CD14-positive monocyte (primary cell): ENCODE measurements around the gene MGME1. TPM values are rescaled to one million over a fixed set of nuclear protein-coding genes. Genes with fewer than 3 reads are reported as not detected.

ENCODE experiments used
- DNase-seq, 3 donors: peaks; one replicate each; pipeline ENCODE4 v3.0.0-alpha.2; 2011 to 2022
- H2AFZ ChIP-seq: 2 replicates; pipeline ENCODE4 v1.6.0; 2012; ENCODE audit warnings: mild to moderate bottlenecking, low read depth, low read length, inconsistent platforms; ENCODE audit not compliant: insufficient read depth, poor library complexity, severe bottlenecking
- H3K27ac ChIP-seq, 2 donors: 1 replicate in 1 of 2; 2 replicates in 1 of 2; pipeline ENCODE4 v1.5.1; 2012 to 2013; ENCODE audit warnings: low read length in 2 of 2, control low read depth in 1 of 2, inconsistent platforms in 1 of 2, low read depth in 1 of 2, mild to moderate bottlenecking in 1 of 2
- H3K27me3 ChIP-seq, 2 donors: one replicate each; pipeline versions ENCODE4 v1.6.0 to v1.6.1; 2011 to 2013; ENCODE audit warnings: low read length in 2 of 2; ENCODE audit not compliant: control insufficient read depth in 2 of 2, insufficient read depth in 2 of 2
- H3K36me3 ChIP-seq, 2 donors: replicated peaks in 1 of 2; 1 replicate in 1 of 2; 2 replicates in 1 of 2; pipeline versions ENCODE4 v1.5.1 to v1.6.1; 2012 to 2013; ENCODE audit warnings: low read length in 2 of 2, control low read depth in 1 of 2, inconsistent platforms in 1 of 2, mild to moderate bottlenecking in 1 of 2; ENCODE audit not compliant: insufficient read depth in 2 of 2, control insufficient read depth in 1 of 2
- H3K4me1 ChIP-seq, 2 donors: 1 replicate in 1 of 2; 2 replicates in 1 of 2; pipeline versions ENCODE4 v1.5.1 to v1.6.1; 2012 to 2013; ENCODE audit warnings: low read length in 2 of 2, control low read depth in 1 of 2, inconsistent platforms in 1 of 2, mild to moderate bottlenecking in 1 of 2, moderate library complexity in 1 of 2; ENCODE audit not compliant: insufficient read depth in 2 of 2, control insufficient read depth in 1 of 2
- H3K4me2 ChIP-seq: replicated peaks from 2 replicates; pipeline ENCODE3; 2012; ENCODE audit warnings: low read length, moderate library complexity, mild to moderate bottlenecking; ENCODE audit not compliant: poor library complexity, severe bottlenecking; ENCODE audit errors: extremely low read depth
- H3K4me3 ChIP-seq, 3 experiments: fragments of 200-600 bp in 1 of 3; sonication (generic) in 1 of 3; replicated peaks in 1 of 3; 1 replicate in 2 of 3; 2 replicates in 1 of 3; pipeline ENCODE4 v1.5.1; 2011 to 2013; ENCODE audit warnings: low read length in 3 of 3, mild to moderate bottlenecking in 3 of 3, control low read depth in 2 of 3, low read depth in 2 of 3, inconsistent platforms in 1 of 3, moderate library complexity in 1 of 3
- H3K79me2 ChIP-seq: 2 replicates; pipeline ENCODE4 v1.6.0; 2012; ENCODE audit warnings: mild to moderate bottlenecking, control low read depth, inconsistent platforms, low read length, moderate library complexity; ENCODE audit not compliant: insufficient read depth
- H3K9ac ChIP-seq: 2 replicates; pipeline ENCODE4 v1.6.0; 2017; ENCODE audit warnings: low read length, mild to moderate bottlenecking; ENCODE audit not compliant: insufficient read depth, poor library complexity, severe bottlenecking
- H3K9me3 ChIP-seq, 2 donors: replicated peaks in 1 of 2; 1 replicate in 1 of 2; 2 replicates in 1 of 2; pipeline versions ENCODE4 v1.5.1 to v1.6.1; 2012 to 2013; ENCODE audit warnings: low read length in 2 of 2, control low read depth in 1 of 2; ENCODE audit not compliant: control insufficient read depth in 1 of 2, insufficient read depth in 1 of 2
- H4K20me1 ChIP-seq: 2 replicates; pipeline ENCODE4 v1.6.0; 2012; ENCODE audit warnings: mild to moderate bottlenecking, low read length, control low read depth, moderate library complexity; ENCODE audit not compliant: insufficient read depth
- H3K27ac Mint-ChIP-seq, 7 donors: one replicate each; pipeline ENCODE4 v1.8.0; 2020; ENCODE audit warnings: mild to moderate bottlenecking in 7 of 7, mixed read lengths in 7 of 7, moderate library complexity in 6 of 7, inconsistent platforms in 2 of 7
- H3K27me3 Mint-ChIP-seq, 3 donors: one replicate each; pipeline ENCODE4 v1.8.0; 2021 to 2022; ENCODE audit warnings: low read depth in 3 of 3, mild to moderate bottlenecking in 3 of 3, mixed read lengths in 3 of 3, moderate library complexity in 3 of 3, inconsistent platforms in 1 of 3
- H3K36me3 Mint-ChIP-seq, 2 donors: one replicate each; pipeline ENCODE4 v1.8.0; 2020; ENCODE audit warnings: mixed read lengths in 2 of 2, inconsistent platforms in 1 of 2, mild to moderate bottlenecking in 1 of 2
- H3K4me1 Mint-ChIP-seq: one replicate; pipeline ENCODE4 v1.8.0; 2020; ENCODE audit warnings: mild to moderate bottlenecking, mixed read lengths
- H3K4me3 Mint-ChIP-seq, 2 donors: one replicate each; pipeline ENCODE4 v1.8.0; 2020; ENCODE audit warnings: mild to moderate bottlenecking in 2 of 2, mixed read lengths in 2 of 2, moderate library complexity in 1 of 2
- H3K9me3 Mint-ChIP-seq, 7 donors: one replicate each; pipeline ENCODE4 v1.8.0; 2020 to 2022; ENCODE audit warnings: mixed read lengths in 7 of 7, mild to moderate bottlenecking in 6 of 7, moderate library complexity in 6 of 7, inconsistent platforms in 2 of 7
- WGBS: methylation state at CpG from one replicate; pipeline ENCODE4 v1.1.5; 2013; ENCODE audit warnings: missing lambda C conversion rate; ENCODE audit not compliant: insufficient coverage; 5-methylcytosine and 5-hydroxymethylcytosine counted together
- intact Hi-C, 2 donors: fragments of 100-400 bp; cut with micrococcal nuclease; formaldehyde crosslinking; loops; one replicate each; pipeline versions ENCODE4 v1.15.0 to v1.15.1; 2023
- polyA plus RNA-seq, 3 donors: library from polyadenylated mRNA; depleted of rRNA in 1 of 3; unstranded in 2 of 3; stranded (reverse) in 1 of 3; fragments of 300-500 nt in 2 of 3; fragments of >200 nt in 1 of 3; fragmentation: Illumina TruSeq in 2 of 3; gene quantifications; 1 replicate in 2 of 3; 2 replicates in 1 of 3; pipeline ENCODE4 v1.2.3, GENCODE V29; 2012 to 2021
- TF ChIP-seq, protein P1 (sequence below): fragments of 200-600 bp; IDR thresholded peaks from one replicate; pipeline ENCODE4 v1.8.0; 2022; ENCODE audit warnings: antibody characterized with exemption, mild to moderate bottlenecking

Gene MGME1
- polyA plus RNA-seq, 3 donors = 2.5 to 20.1 (median 13.4) TPM

DNA sequence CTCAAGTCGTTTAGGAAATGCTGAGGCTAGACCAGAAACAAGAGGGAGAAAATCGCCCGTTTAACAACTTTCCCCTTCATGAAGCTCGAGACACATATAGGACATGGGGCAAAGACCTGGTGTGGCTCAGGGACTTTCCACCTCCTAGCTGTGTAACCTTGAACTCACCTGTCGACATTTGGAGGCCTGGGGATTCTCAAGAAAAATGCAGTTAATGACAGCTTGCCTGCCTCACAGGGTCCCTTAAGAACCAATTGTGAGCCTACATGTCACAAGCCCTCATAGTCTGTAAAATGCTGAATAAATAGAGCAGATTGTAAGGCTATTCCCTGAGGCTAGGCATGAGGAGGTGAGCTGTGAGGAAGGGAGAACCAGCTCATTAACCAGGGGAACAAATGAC, 35.1 kb downstream of the MGME1 start:
- Histone ChIP-seq H4K20me1 (no peaks in the 10 kb centered on the region), H2AFZ (no peak overlapping the region), H3K27me3 (no peaks in the 10 kb centered on the region), H3K9me3 (no peaks in the 10 kb centered on the region), H3K4me2 (no peak overlapping the region), H3K79me2 (no peaks in the 10 kb centered on the region), H3K4me3 (no peak overlapping the region), H3K36me3 (no peaks in the 10 kb centered on the region), H3K27ac (no peak overlapping the region), H3K4me1 (no peaks in the 10 kb centered on the region), H3K9ac (no peak overlapping the region)
- H3K4me1 Mint-ChIP-seq = peaks cover 23% of the 10 kb centered on the region
- no peaks in the 10 kb centered on the region for H3K36me3 Mint-ChIP-seq
- H3K27me3 Mint-ChIP-seq = peaks cover 0 to 1% (median 0%) of the 10 kb centered on the region in 3 donors
- peak overlapping the region in 1 of 7 donors; percentile 35 for H3K27ac Mint-ChIP-seq
- WGBS = 89% methylated on average over 3 of the region's 5 CpGs
- TF ChIP-seq, protein P1, sequence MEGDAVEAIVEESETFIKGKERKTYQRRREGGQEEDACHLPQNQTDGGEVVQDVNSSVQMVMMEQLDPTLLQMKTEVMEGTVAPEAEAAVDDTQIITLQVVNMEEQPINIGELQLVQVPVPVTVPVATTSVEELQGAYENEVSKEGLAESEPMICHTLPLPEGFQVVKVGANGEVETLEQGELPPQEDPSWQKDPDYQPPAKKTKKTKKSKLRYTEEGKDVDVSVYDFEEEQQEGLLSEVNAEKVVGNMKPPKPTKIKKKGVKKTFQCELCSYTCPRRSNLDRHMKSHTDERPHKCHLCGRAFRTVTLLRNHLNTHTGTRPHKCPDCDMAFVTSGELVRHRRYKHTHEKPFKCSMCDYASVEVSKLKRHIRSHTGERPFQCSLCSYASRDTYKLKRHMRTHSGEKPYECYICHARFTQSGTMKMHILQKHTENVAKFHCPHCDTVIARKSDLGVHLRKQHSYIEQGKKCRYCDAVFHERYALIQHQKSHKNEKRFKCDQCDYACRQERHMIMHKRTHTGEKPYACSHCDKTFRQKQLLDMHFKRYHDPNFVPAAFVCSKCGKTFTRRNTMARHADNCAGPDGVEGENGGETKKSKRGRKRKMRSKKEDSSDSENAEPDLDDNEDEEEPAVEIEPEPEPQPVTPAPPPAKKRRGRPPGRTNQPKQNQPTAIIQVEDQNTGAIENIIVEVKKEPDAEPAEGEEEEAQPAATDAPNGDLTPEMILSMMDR = no peak
- intact Hi-C loops = no loop called here
- H3K9me3 Mint-ChIP-seq = no peaks in the 10 kb centered on the region
- H3K4me3 Mint-ChIP-seq = no peak overlapping the region
- no peak for DNase-seq

DNA sequence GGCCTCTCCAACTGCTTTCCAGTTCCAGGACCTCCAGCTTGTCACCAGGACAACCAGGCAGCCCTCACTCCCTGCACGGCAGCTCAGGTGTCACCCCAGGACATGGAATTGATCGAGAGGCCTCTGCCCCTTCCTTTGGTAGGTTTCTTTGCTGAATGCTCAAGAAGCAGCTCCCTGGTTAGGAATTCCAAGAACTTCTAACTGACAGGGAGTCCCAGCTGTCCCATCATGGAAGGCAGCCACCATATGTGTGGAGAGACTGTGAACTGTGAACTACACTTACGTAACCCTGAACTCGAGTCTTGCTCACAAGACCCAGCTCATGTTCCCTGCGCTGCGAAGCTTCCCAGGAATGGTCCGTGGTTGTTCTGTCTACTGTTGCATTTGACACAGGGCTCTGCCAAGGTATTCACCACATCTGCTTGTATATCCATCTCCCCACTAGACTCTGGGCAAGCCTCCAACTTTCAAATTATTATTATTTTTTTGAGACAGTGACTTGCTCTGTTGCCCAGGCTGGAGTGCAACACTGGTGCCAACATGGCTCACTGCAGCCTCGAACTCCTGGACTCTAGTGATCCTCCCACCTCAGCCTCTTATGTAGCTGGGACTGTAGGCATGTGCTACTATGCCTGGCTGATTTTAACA, 35.7 kb downstream of the MGME1 start:
- Histone ChIP-seq H3K9ac (no peak overlapping the region), H3K27ac (no peak overlapping the region), H4K20me1 (no peaks in the 10 kb centered on the region), H3K4me2 (no peak overlapping the region), H3K36me3 (no peaks in the 10 kb centered on the region), H2AFZ (no peak overlapping the region), H3K4me3 (no peak overlapping the region), H3K79me2 (no peaks in the 10 kb centered on the region), H3K4me1 (no peaks in the 10 kb centered on the region), H3K27me3 (no peaks in the 10 kb centered on the region), H3K9me3 (no peaks in the 10 kb centered on the region)
- Mint-ChIP-seq H3K36me3 (no peaks in the 10 kb centered on the region), H3K9me3 (no peaks in the 10 kb centered on the region), H3K4me3 (no peak overlapping the region), H3K27ac (peak overlapping the region in 1 of 7 donors; percentile 36), H3K4me1 (peaks cover 23% of the 10 kb centered on the region), H3K27me3 (peaks cover 0 to 1% (median 0%) of the 10 kb centered on the region in 3 donors)
- intact Hi-C loops = no loop called here
- WGBS = 89% methylated on average over 7 of the region's 8 CpGs
- DNase-seq = no peak
- TF ChIP-seq, protein P1 = no peak
